H1 (cell line): ENCODE measurements around the gene MRPS9. TPM values are rescaled to one million over a fixed set of nuclear protein-coding genes. Genes with fewer than 3 reads are reported as not detected.

Experiments
- CTCF ChIA-PET: fragments of 300-600 bp; sonication (Branson Sonifier 250); formaldehyde crosslinking; loops from one replicate; lab custom pipeline; 2021; ENCODE audit not compliant: partially characterized antibody; lab: Charles Lee
- POLR2A ChIA-PET: fragments of 300-600 bp; sonication (Branson Sonifier 250); formaldehyde crosslinking; loops from one replicate; lab custom pipeline; 2021; ENCODE audit warnings: inconsistent platforms; ENCODE audit not compliant: partially characterized antibody; lab: Charles Lee
- DNase-seq, 2 experiments: peaks; one replicate each; pipeline versions ENCODE4 v3.0.0 to v3.0.0-alpha.2; 2010 to 2022; ENCODE audit warnings: low spot score in 2 of 2, low read depth in 1 of 2, mixed read lengths in 1 of 2
- FAIRE-seq: peaks from 2 replicates; lab custom pipeline; 2011; peaks lifted over from hg19 to GRCh38; lab: Jason Lieb, UNC
- H2AFZ ChIP-seq: 2 replicates; pipeline ENCODE4 v1.8.1; 2012; ENCODE audit warnings: low read length, inconsistent platforms
- H2AK5ac ChIP-seq: 2 replicates; pipeline ENCODE4 v1.6.1; 2013; ENCODE audit warnings: low read depth, low read length
- H2BK120ac ChIP-seq: replicated peaks from 2 replicates; pipeline ENCODE3; 2013; ENCODE audit warnings: low read depth, low read length, inconsistent platforms
- H2BK12ac ChIP-seq: 2 replicates; pipeline ENCODE4 v1.6.1; 2013; ENCODE audit warnings: low read depth, low read length
- H2BK15ac ChIP-seq: 2 replicates; pipeline ENCODE4 v1.6.1; 2013; ENCODE audit warnings: low read length
- H2BK20ac ChIP-seq: 2 replicates; pipeline ENCODE4 v1.6.1; 2013; ENCODE audit warnings: low read length
- H2BK5ac ChIP-seq: 2 replicates; pipeline ENCODE4 v1.6.1; 2013; ENCODE audit warnings: low read depth, low read length
- H3K14ac ChIP-seq: 2 replicates; pipeline ENCODE4 v1.6.1; 2013; ENCODE audit warnings: inconsistent platforms; ENCODE audit not compliant: insufficient read length
- H3K18ac ChIP-seq: 2 replicates; pipeline ENCODE4 v1.6.1; 2013; ENCODE audit warnings: low read length; ENCODE audit errors: extremely low read depth
- H3K23ac ChIP-seq: 2 replicates; pipeline ENCODE4 v1.6.1; 2013; ENCODE audit warnings: inconsistent platforms; ENCODE audit not compliant: insufficient read length
- H3K23me2 ChIP-seq: 2 replicates; pipeline ENCODE4 v1.6.1; 2013; ENCODE audit warnings: low read depth, low read length
- H3K27ac ChIP-seq: 2 replicates; pipeline ENCODE4 v1.6.1; 2011; ENCODE audit warnings: low read depth, low read length, inconsistent platforms
- H3K27me3 ChIP-seq, 4 experiments: replicated peaks in 1 of 4; 1 replicate in 1 of 4; 2 replicates in 3 of 4; pipeline versions ENCODE4 v1.6.1 to v1.8.1; 2011 to 2013; ENCODE audit warnings: low read length in 3 of 4, mild to moderate bottlenecking in 3 of 4, inconsistent platforms in 2 of 4, mixed read lengths in 2 of 4, moderate library complexity in 1 of 4; ENCODE audit not compliant: control insufficient read depth in 3 of 4, insufficient read depth in 3 of 4; ENCODE audit errors: extremely low read depth in 1 of 4
- H3K36me3 ChIP-seq, 4 experiments: 2 replicates each; pipeline versions ENCODE4 v1.6.1 to v1.8.1; 2011 to 2013; ENCODE audit warnings: mild to moderate bottlenecking in 4 of 4, low read length in 3 of 4, moderate library complexity in 2 of 4, control low read depth in 1 of 4, inconsistent platforms in 1 of 4; ENCODE audit not compliant: insufficient read depth in 4 of 4, control insufficient read depth in 2 of 4
- H3K4ac ChIP-seq: replicated peaks from 2 replicates; pipeline ENCODE3; 2013; ENCODE audit warnings: low read length, low read depth, mixed read lengths, inconsistent platforms; ENCODE audit not compliant: insufficient read length
- H3K4me1 ChIP-seq, 4 experiments: replicated peaks in 1 of 4; 1 replicate in 1 of 4; 2 replicates in 3 of 4; pipeline versions ENCODE4 v1.6.1 to v1.8.1; 2011 to 2013; ENCODE audit warnings: low read length in 3 of 4, inconsistent platforms in 2 of 4, mixed read lengths in 1 of 4; ENCODE audit not compliant: insufficient read depth in 4 of 4, control insufficient read depth in 3 of 4
- H3K4me2 ChIP-seq, 2 experiments: 2 replicates each; pipeline versions ENCODE4 v1.6.1 to v1.8.1; 2011 to 2013; ENCODE audit warnings: low read depth in 2 of 2, low read length in 2 of 2, control low read depth in 1 of 2, inconsistent platforms in 1 of 2, mild to moderate bottlenecking in 1 of 2; ENCODE audit not compliant: insufficient read depth in 1 of 2
- H3K4me3 ChIP-seq, 4 experiments: fragments of 200-600, 300-600 bp in 1 of 4; sonication (generic), shearing (Covaris generic), sonication (Bioruptor Twin) in 1 of 4; 2 replicates each; pipeline versions ENCODE4 v1.5.1 to v1.8.1; 2011 to 2016; ENCODE audit warnings: low read length in 4 of 4, low read depth in 3 of 4, control low read depth in 2 of 4, inconsistent platforms in 2 of 4, mild to moderate bottlenecking in 2 of 4, mixed read lengths in 1 of 4, moderate library complexity in 1 of 4; ENCODE audit not compliant: insufficient read depth in 2 of 4; ENCODE audit errors: extremely low read depth in 1 of 4
- H3K56ac ChIP-seq: replicated peaks from 2 replicates; pipeline ENCODE3; 2013; ENCODE audit warnings: low read depth, mild to moderate bottlenecking, mixed read lengths, low read length, inconsistent platforms; ENCODE audit not compliant: insufficient read length
- H3K79me1 ChIP-seq: 2 replicates; pipeline ENCODE4 v1.6.1; 2013; ENCODE audit warnings: low read depth, low read length, control low read depth
- H3K79me2 ChIP-seq, 2 experiments: 2 replicates each; pipeline versions ENCODE4 v1.6.1 to v1.8.1; 2012 to 2013; ENCODE audit warnings: low read length in 2 of 2, mild to moderate bottlenecking in 2 of 2, inconsistent platforms in 1 of 2; ENCODE audit not compliant: insufficient read depth in 2 of 2, control insufficient read depth in 1 of 2
- H3K9ac ChIP-seq, 4 experiments: replicated peaks in 1 of 4; 1 replicate in 1 of 4; 2 replicates in 3 of 4; pipeline versions ENCODE4 v1.6.1 to v1.8.1; 2011 to 2013; ENCODE audit warnings: low read depth in 3 of 4, low read length in 3 of 4, control low read depth in 2 of 4, mild to moderate bottlenecking in 2 of 4, moderate library complexity in 2 of 4, inconsistent platforms in 1 of 4; ENCODE audit errors: extremely low read depth in 1 of 4
- H3K9me3 ChIP-seq, 2 experiments: 2 replicates each; pipeline versions ENCODE4 v1.6.1 to v1.8.1; 2012 to 2013; ENCODE audit warnings: mild to moderate bottlenecking in 2 of 2, moderate library complexity in 2 of 2, control low read depth in 1 of 2, inconsistent platforms in 1 of 2, low read depth in 1 of 2, low read length in 1 of 2, mixed read lengths in 1 of 2; ENCODE audit not compliant: insufficient read depth in 2 of 2
- H4K20me1 ChIP-seq, 2 experiments: replicated peaks in 1 of 2; 2 replicates each; pipeline versions ENCODE3 to v1.8.1; 2011 to 2013; ENCODE audit warnings: inconsistent platforms in 2 of 2, low read length in 2 of 2, mild to moderate bottlenecking in 1 of 2; ENCODE audit not compliant: insufficient read depth in 2 of 2, control insufficient read depth in 1 of 2
- H4K5ac ChIP-seq: 2 replicates; pipeline ENCODE4 v1.6.1; 2013; ENCODE audit warnings: low read length, low read depth, mixed read lengths, inconsistent platforms; ENCODE audit not compliant: insufficient read length
- H4K8ac ChIP-seq: 2 replicates; pipeline ENCODE4 v1.8.0; 2013; ENCODE audit warnings: mild to moderate bottlenecking, moderate library complexity, low read length, inconsistent platforms; ENCODE audit not compliant: insufficient read depth; ENCODE audit errors: extremely low read depth
- H4K91ac ChIP-seq: replicated peaks from 2 replicates; pipeline ENCODE3; 2013; ENCODE audit warnings: low read length, mixed read lengths, inconsistent platforms; ENCODE audit not compliant: insufficient read length
- ASH2L ChIP-seq: fragments of 200-600, 300-600 bp; sonication (generic); IDR thresholded peaks from one replicate; pipeline ENCODE4 v1.7.1; 2017; ENCODE audit warnings: low read length
- CHD2 ChIP-seq: IDR thresholded peaks from 2 replicates; pipeline ENCODE4 v1.6.1; 2012; ENCODE audit warnings: low read length, improper control_type of control experiment
- E2F6 ChIP-seq: IDR thresholded peaks from 2 replicates; pipeline ENCODE4 v1.6.1; 2012; ENCODE audit warnings: inconsistent platforms
- JUND ChIP-seq: IDR thresholded peaks from 2 replicates; pipeline ENCODE4 v1.6.1; 2011; ENCODE audit warnings: mild to moderate bottlenecking, improper control_type of control experiment, low read length
- MAX ChIP-seq: IDR thresholded peaks from 2 replicates; pipeline ENCODE4 v1.6.1; 2012; ENCODE audit warnings: inconsistent platforms
- RBBP5 ChIP-seq: IDR thresholded peaks from 2 replicates; pipeline ENCODE4 v1.7.1; 2012; ENCODE audit warnings: low read depth, mild to moderate bottlenecking, inconsistent platforms, low read length, moderate library complexity, borderline replicate concordance
- RXRA ChIP-seq: IDR thresholded peaks from 2 replicates; pipeline ENCODE4 v1.6.1; 2011; ENCODE audit warnings: low read depth, mild to moderate bottlenecking, low read length, moderate library complexity; ENCODE audit not compliant: insufficient read depth
- SIN3A ChIP-seq, 2 experiments: IDR thresholded peaks in 1 of 2; conservative IDR thresholded peaks in 1 of 2; 2 replicates each; pipeline ENCODE4 v1.6.1; 2011 to 2012; ENCODE audit warnings: low read length in 2 of 2, improper control_type of control experiment in 1 of 2, low read depth in 1 of 2, mild to moderate bottlenecking in 1 of 2
- SP1 ChIP-seq: IDR thresholded peaks from 2 replicates; pipeline ENCODE4 v1.6.1; 2011; ENCODE audit warnings: low read depth, low read length
- TCF12 ChIP-seq: IDR thresholded peaks from 2 replicates; pipeline ENCODE4 v1.6.1; 2011; ENCODE audit warnings: low read depth, mild to moderate bottlenecking, low read length
- TEAD4 ChIP-seq: IDR thresholded peaks from 2 replicates; pipeline ENCODE4 v1.6.1; 2012; ENCODE audit warnings: low read depth, low read length, inconsistent platforms, mixed read lengths
- WGBS, 2 experiments: shearing (Covaris generic) in 1 of 2; methylation state at CpG; one replicate each; pipeline versions ENCODE4 v1.1.6 to v1.1.7; 2013 to 2015; ENCODE audit warnings: low lambda C conversion rate in 2 of 2, mixed read lengths in 2 of 2, inconsistent platforms in 1 of 2, low coverage in 1 of 2, missing lambda C conversion rate in 1 of 2; ENCODE audit not compliant: insufficient replicate concordance in 2 of 2, insufficient coverage in 1 of 2, insufficient read length in 1 of 2; ENCODE audit errors: extremely low coverage in 1 of 2, missing lambda C conversion rate in 1 of 2; 5-methylcytosine and 5-hydroxymethylcytosine counted together
- polyA plus RNA-seq, 7 experiments: library from polyadenylated mRNA; depleted of rRNA in 3 of 7; stranded (reverse) in 5 of 7; unstranded in 2 of 7; fragments of >200 nt in 5 of 7; fragments of 200-250 nt in 2 of 7; gene quantifications; 1 replicate in 5 of 7; 2 replicates in 1 of 7; 4 replicates in 1 of 7; pipeline versions ENCODE4 v1.2.1 to v1.2.3, GENCODE V29; 2011 to 2013; ENCODE audit warnings: missing spikeins in 2 of 7, mixed read lengths in 2 of 7
- total RNA-seq: library from RNA; stranded (reverse); fragmentation: NEBNext Ultra II Directional; extraction: Animal tissue kit (Norgen Biotek cat#: 25700); gene quantifications from 2 replicates; pipeline ENCODE4 v1.2.1, GENCODE V29; 2021

Gene MRPS9
- total and polyA plus RNA-seq, 2 of the 8 experiments (the other 6 are each of a cell fraction or from before 2014, with no cell fraction given): 36.2 to 71.0 TPM

- ChIA-PET CTCF (interaction anchor here (0.6 to 4.5 kb wide), 7 partner anchors 12 to 143 kb away, joined by 3 to 45 read pairs (median 4); no protein-coding TSS in a partner anchor), POLR2A (interaction anchor here (0.6 to 1.4 kb wide), 3 partner anchors 8 to 57 kb away, joined by 3 to 5 read pairs (median 4); no protein-coding TSS in a partner anchor)
- Histone ChIP-seq H3K9ac (peak overlapping the region in 1 of 4 experiments; percentile 10; a peak in 2 of 7 replicates), H2BK15ac (no peak overlapping the region), H3K56ac (no peak overlapping the region), H3K79me1 (no peaks in the 10 kb centered on the region), H3K4me2 (peak overlapping the region; percentile 58 to 74), H3K36me3 (peaks cover 2 to 24% (median 10%) of the 10 kb centered on the region in 4 experiments; a peak in 6 of 8 replicates), H4K8ac (no peak overlapping the region; the same call in 1 of the 2 replicates), H2AK5ac (0 out of 2 replicates have a peak overlapping the region, but pooled peaks have one; percentile 56), H2AFZ (no peak overlapping the region), H3K14ac (no peak overlapping the region), H3K4me3 (peak overlapping the region in 1 of 4 experiments; percentile 47; a peak in 3 of 8 replicates), H2BK20ac (no peak overlapping the region), H4K5ac (no peak overlapping the region), H3K23me2 (peaks cover 2% of the 10 kb centered on the region; the same call in 1 of the 2 replicates), H3K18ac (peak overlapping the region; percentile 63), H4K20me1 (no peaks in the 10 kb centered on the region), H3K23ac (no peak overlapping the region), H3K4ac (no peak overlapping the region), H2BK120ac (no peak overlapping the region), H3K27me3 (no peaks in the 10 kb centered on the region; a peak in 1 of 7 replicates), H3K79me2 (no peaks in the 10 kb centered on the region), H3K4me1 (peaks cover 4 to 12% (median 5%) of the 10 kb centered on the region in 4 experiments; a peak in 6 of 7 replicates), H2BK5ac (peak overlapping the region; percentile 57), H4K91ac (no peak overlapping the region), H2BK12ac (peak overlapping the region; percentile 52; the same call in 1 of the 2 replicates), H3K9me3 (no peaks in the 10 kb centered on the region), H3K27ac (peak overlapping the region; percentile 32; the same call in 1 of the 2 replicates)
- 28% methylated on average over 13 of the region's 13 CpGs; no CpG with 5 or more reads in 1 of the 2 experiments for WGBS, 2 experiments
- DNase-seq (peak; percentile 80 to 81), FAIRE-seq (peak; percentile 68)
- no peak for TF ChIP-seq TCF12
- TF ChIP-seq E2F6: peak; percentile 94
- TF ChIP-seq CHD2: 0 out of 2 replicates have a peak, but pooled peaks have one; percentile 56
- peak; percentile 75 for TF ChIP-seq TEAD4
- no peak for TF ChIP-seq RXRA
- TF ChIP-seq JUND: peak; percentile 84
- TF ChIP-seq MAX: peak; percentile 97
- TF ChIP-seq SIN3A (conservative IDR thresholded peaks at IDR 0.05 in 1 of 2, IDR thresholded peaks at IDR 0.05 in 1 of 2; ENCODE audit: low read depth in 1 of 2, low read length in 2 of 2): 0 out of 4 replicates have a peak, but pooled peaks have one; percentile 37 to 46
- peak; percentile 74 for TF ChIP-seq ASH2L
- peak; percentile 60 for TF ChIP-seq SP1
- TF ChIP-seq RBBP5: peak; percentile 70; the same call in 1 of the 2 replicates
Measured at GRCh38 chr2:105102963-105103421, 65.1 kb downstream of the MRPS9 start.
